Body of pancreas (tissue), 4 donors: Measurements from ENCODE around the gene KLF9.

Source experiments
- POLR2A ChIP-seq, 3 donors: fragments of 450-650 bp; IDR thresholded peaks; one replicate each; pipeline ENCODE4 v1.6.1; 2016; ENCODE audit warnings: antibody characterized with exemption in 3 of 3, mild to moderate bottlenecking in 2 of 3
- TF ChIP-seq, protein P1 (sequence below), 7 experiments: fragments of 450-650 bp in 4 of 7; fragments of 200-600 bp in 3 of 7; sonication (generic) in 3 of 7; IDR thresholded peaks; one replicate each; pipeline ENCODE4 v1.5.1; 2016 to 2019; ENCODE audit warnings: antibody characterized with exemption in 7 of 7

DNA sequence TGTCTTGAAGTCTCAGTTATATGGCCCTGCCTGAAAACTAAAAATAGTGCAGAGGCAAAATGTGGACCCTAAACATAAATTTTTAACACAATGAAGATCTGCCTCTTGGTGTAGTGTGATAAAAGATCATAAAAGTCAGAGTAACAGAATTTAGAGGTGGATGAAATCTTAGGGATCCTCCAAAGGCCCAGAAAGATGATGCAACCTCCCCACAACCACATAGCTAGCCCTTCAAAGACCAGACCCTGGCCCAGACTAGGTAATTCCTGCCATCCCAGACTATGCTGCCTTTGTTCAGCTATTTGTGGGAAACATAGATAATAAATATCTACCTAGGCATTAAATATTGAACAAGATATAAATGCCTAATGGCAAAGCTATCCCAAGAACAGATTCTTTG is 15.3 kb downstream of the KLF9 start:
- TF ChIP-seq, protein P1, sequence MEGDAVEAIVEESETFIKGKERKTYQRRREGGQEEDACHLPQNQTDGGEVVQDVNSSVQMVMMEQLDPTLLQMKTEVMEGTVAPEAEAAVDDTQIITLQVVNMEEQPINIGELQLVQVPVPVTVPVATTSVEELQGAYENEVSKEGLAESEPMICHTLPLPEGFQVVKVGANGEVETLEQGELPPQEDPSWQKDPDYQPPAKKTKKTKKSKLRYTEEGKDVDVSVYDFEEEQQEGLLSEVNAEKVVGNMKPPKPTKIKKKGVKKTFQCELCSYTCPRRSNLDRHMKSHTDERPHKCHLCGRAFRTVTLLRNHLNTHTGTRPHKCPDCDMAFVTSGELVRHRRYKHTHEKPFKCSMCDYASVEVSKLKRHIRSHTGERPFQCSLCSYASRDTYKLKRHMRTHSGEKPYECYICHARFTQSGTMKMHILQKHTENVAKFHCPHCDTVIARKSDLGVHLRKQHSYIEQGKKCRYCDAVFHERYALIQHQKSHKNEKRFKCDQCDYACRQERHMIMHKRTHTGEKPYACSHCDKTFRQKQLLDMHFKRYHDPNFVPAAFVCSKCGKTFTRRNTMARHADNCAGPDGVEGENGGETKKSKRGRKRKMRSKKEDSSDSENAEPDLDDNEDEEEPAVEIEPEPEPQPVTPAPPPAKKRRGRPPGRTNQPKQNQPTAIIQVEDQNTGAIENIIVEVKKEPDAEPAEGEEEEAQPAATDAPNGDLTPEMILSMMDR (IDR thresholded peaks at IDR 0.05) = no peak
- TF ChIP-seq POLR2A (IDR thresholded peaks at IDR 0.05) = no peak
